Measurements from ENCODE around the gene TLR8. TPM values are rescaled to one million over a fixed set of nuclear protein-coding genes. Genes with fewer than 3 reads are reported as not detected.
"Not testable (repeated sequence)": the region's sequence is repeated elsewhere in the genome, so short reads cannot be mapped to it uniquely, and the experiment has no call there.

The TLR8 gene
- total RNA-seq, 1 experiment from 2014 or later: not detected

GRCh38 chrX:12934850-12935249, 28.4 kb downstream of the TLR8 start (continued):
- TF ChIP-seq AFF4 (CRISPR knock-in tag; IDR thresholded peaks at IDR 0.05; ENCODE audit: borderline replicate concordance) (no peak), KAT7 (CRISPR knock-in tag; IDR thresholded peaks at IDR 0.05; ENCODE audit: borderline replicate concordance) (no peak), STAT6 (CRISPR knock-in tag; conservative IDR thresholded peaks at IDR 0.05; ENCODE audit: low read depth) (no peak), PRRX2 (CRISPR knock-in tag; IDR thresholded peaks at IDR 0.05) (no peak)

GRCh38 chrX:12936947-12937346, 30.5 kb downstream of the TLR8 start:
- no peak for DNase-seq (ENCODE audit: low spot score)
- ChIA-PET POLR2A (no interaction called here), CTCF (interaction anchor here (1.8 kb wide), 1 partner anchor 10 kb away, joined by 5 read pairs; no protein-coding TSS in a partner anchor)
- Mint-ChIP-seq H3K4me3 (no peak overlapping the region), H3K27me3 (ENCODE audit: low read depth) (peaks cover 4% of the 10 kb centered on the region; the same call in 1 of the 2 replicates), H3K9me3 (peaks cover 56% of the 10 kb centered on the region), H3K27ac (no peak overlapping the region), H3K36me3 (peaks cover 43% of the 10 kb centered on the region), H3K4me1 (no peaks in the 10 kb centered on the region)
- no peak for ATAC-seq
- TF ChIP-seq FOXP4 (CRISPR knock-in tag; IDR thresholded peaks at IDR 0.05) (no peak), GRHL2 (CRISPR knock-in tag; IDR thresholded peaks at IDR 0.05; ENCODE audit: insufficient replicate concordance, severe bottlenecking) (no peak), CBFB (CRISPR knock-in tag; IDR thresholded peaks at IDR 0.05; ENCODE audit: low read depth) (no peak), SOX15 (CRISPR knock-in tag; IDR thresholded peaks at IDR 0.05) (no peak), ZSCAN18 (CRISPR knock-in tag; IDR thresholded peaks at IDR 0.05) (no peak)

- H3K36me3 Mint-ChIP-seq: peaks cover 38% of the 10 kb centered on the region
- POLR2A ChIA-PET; ATAC-seq; H3K4me1 Mint-ChIP-seq; H3K27me3 Mint-ChIP-seq (ENCODE audit: low read depth); DNase-seq (ENCODE audit: low spot score); H3K27ac Mint-ChIP-seq; H3K4me3 Mint-ChIP-seq; CTCF ChIA-PET: not testable (repeated sequence)
- peaks cover 37% of the 10 kb centered on the region for H3K9me3 Mint-ChIP-seq
Measured at GRCh38 chrX:12940471-12940870, 34.1 kb downstream of the TLR8 start.

GRCh38 chrX:12943592-12943991, 37.2 kb downstream of the TLR8 start:
- Mint-ChIP-seq H3K9me3 (peaks cover 32% of the 10 kb centered on the region), H3K36me3 (peaks cover 30% of the 10 kb centered on the region), H3K4me1 (peaks cover 26% of the 10 kb centered on the region)
- CTCF ChIA-PET; H3K27ac Mint-ChIP-seq; H3K27me3 Mint-ChIP-seq (ENCODE audit: low read depth); POLR2A ChIA-PET; H3K4me3 Mint-ChIP-seq; ATAC-seq; DNase-seq (ENCODE audit: low spot score): not testable (repeated sequence)

- H3K27ac Mint-ChIP-seq: not testable (repeated sequence)
- H3K9me3 Mint-ChIP-seq: peaks cover 26% of the 10 kb centered on the region
Measured at GRCh38 chrX:12944452-12944851, 38.0 kb downstream of the TLR8 start.

More at GRCh38 chrX:12944452-12944851, 38.0 kb downstream of the TLR8 start:
- ATAC-seq; H3K4me3 Mint-ChIP-seq; DNase-seq (ENCODE audit: low spot score); POLR2A ChIA-PET; H3K27me3 Mint-ChIP-seq (ENCODE audit: low read depth); CTCF ChIA-PET: not testable (repeated sequence)
- H3K36me3 Mint-ChIP-seq: peaks cover 25% of the 10 kb centered on the region
- H3K4me1 Mint-ChIP-seq: peaks cover 26% of the 10 kb centered on the region

Data from WTC11 (cell line).